Endothelial cell of umbilical vein (primary cell): Measurements from ENCODE around the gene DRC1. TPM values are rescaled to one million over a fixed set of nuclear protein-coding genes. Genes with fewer than 3 reads are reported as not detected.

Experiments
- BruUV-seq: library from RNA; stranded (reverse); fragments of 400-500 nt; replicated peaks from 2 replicates; lab custom pipeline; 2021; lab: Mats Ljungman, UMichigan
- CTCF ChIA-PET: fragments of 300-600, 350-600 bp; sonication (Branson Sonifier 250); formaldehyde crosslinking; loops from one replicate; lab custom pipeline; 2021; ENCODE audit warnings: antibody characterized with exemption, inconsistent platforms; lab: Charles Lee
- POLR2A ChIA-PET: fragments of 300-600, 350-600 bp; sonication (Branson Sonifier 250); formaldehyde crosslinking; loops from one replicate; lab custom pipeline; 2021; ENCODE audit warnings: antibody characterized with exemption, inconsistent platforms; lab: Charles Lee
- DNase-seq: peaks from one replicate; pipeline ENCODE4 v3.0.0-alpha.2; 2011; ENCODE audit warnings: low read depth, low spot score
- FAIRE-seq: peaks from 2 replicates; lab custom pipeline; 2011; peaks lifted over from hg19 to GRCh38; lab: Jason Lieb, UNC
- H2AFZ ChIP-seq: 2 replicates; pipeline ENCODE4 v1.6.0; 2012; ENCODE audit warnings: low read depth, low read length, control low read depth, inconsistent platforms
- H3K27ac ChIP-seq: 2 replicates; pipeline ENCODE4 v1.5.1; 2011; ENCODE audit warnings: low read depth, mild to moderate bottlenecking, control low read depth, low read length, moderate library complexity; ENCODE audit not compliant: insufficient read depth
- H3K27me3 ChIP-seq, 2 experiments: 2 replicates each; pipeline versions ENCODE4 v1.6.0 to v1.6.1; 2011; ENCODE audit warnings: low read length in 2 of 2, mixed read lengths in 1 of 2; ENCODE audit not compliant: control insufficient read depth in 2 of 2, insufficient read depth in 2 of 2
- H3K36me3 ChIP-seq, 2 experiments: 2 replicates in 1 of 2; 3 replicates in 1 of 2; pipeline ENCODE4 v1.5.1; 2011; ENCODE audit warnings: low read length in 2 of 2, mild to moderate bottlenecking in 1 of 2, moderate library complexity in 1 of 2; ENCODE audit not compliant: control insufficient read depth in 2 of 2, insufficient read depth in 2 of 2; ENCODE audit errors: extremely low read depth in 1 of 2
- H3K4me1 ChIP-seq: 3 replicates; pipeline ENCODE4 v1.5.1; 2011; ENCODE audit warnings: mild to moderate bottlenecking, low read length; ENCODE audit not compliant: control insufficient read depth, insufficient read depth; ENCODE audit errors: extremely low read depth
- H3K4me2 ChIP-seq: 2 replicates; pipeline ENCODE4 v1.6.1; 2011; ENCODE audit warnings: low read length, control low read depth, mixed read lengths; ENCODE audit not compliant: insufficient read depth
- H3K4me3 ChIP-seq, 3 experiments: fragments of 200-600 bp in 1 of 3; sonication (generic), shearing (Covaris generic) in 1 of 3; replicated peaks in 1 of 3; 2 replicates each; pipeline ENCODE4 v1.5.1; 2011 to 2016; ENCODE audit warnings: control low read depth in 3 of 3, low read length in 3 of 3, mild to moderate bottlenecking in 2 of 3, inconsistent platforms in 1 of 3, low read depth in 1 of 3, moderate library complexity in 1 of 3; ENCODE audit not compliant: insufficient read depth in 1 of 3
- H3K79me2 ChIP-seq: 2 replicates; pipeline ENCODE4 v1.6.0; 2012; ENCODE audit warnings: low read length, inconsistent platforms; ENCODE audit not compliant: control insufficient read depth, insufficient read depth
- H3K9ac ChIP-seq: replicated peaks from 2 replicates; pipeline ENCODE3; 2011; ENCODE audit warnings: low read length, control low read depth; ENCODE audit not compliant: insufficient read depth; ENCODE audit errors: extremely low read depth
- H3K9me1 ChIP-seq: replicated peaks from 3 replicates; pipeline ENCODE4 v1.6.0; 2011; ENCODE audit warnings: mild to moderate bottlenecking, low read length; ENCODE audit not compliant: control insufficient read depth, insufficient read depth; ENCODE audit errors: extremely low read depth
- H3K9me3 ChIP-seq: replicated peaks from 2 replicates; pipeline ENCODE4 v1.5.1; 2012; ENCODE audit warnings: low read length, inconsistent platforms; ENCODE audit not compliant: control insufficient read depth, insufficient read depth
- H4K20me1 ChIP-seq: replicated peaks from 2 replicates; pipeline ENCODE3; 2011; ENCODE audit warnings: mild to moderate bottlenecking, low read length; ENCODE audit not compliant: control insufficient read depth, insufficient read depth; ENCODE audit errors: extremely low read depth
- CTCF ChIP-seq, 2 donors: IDR thresholded peaks; 1 replicate in 1 of 2; 2 replicates in 1 of 2; pipeline ENCODE4 v1.5.1; 2011; ENCODE audit warnings: low read length in 2 of 2, mild to moderate bottlenecking in 2 of 2, moderate library complexity in 2 of 2, control low read depth in 1 of 2, inconsistent platforms in 1 of 2, low read depth in 1 of 2; ENCODE audit not compliant: insufficient read depth in 1 of 2; ENCODE audit errors: extremely low read depth in 1 of 2
- EZH2 ChIP-seq: IDR thresholded peaks from 2 replicates; pipeline ENCODE4 v1.6.1; 2012; ENCODE audit warnings: borderline replicate concordance, low read depth, mild to moderate bottlenecking, moderate library complexity, low read length, inconsistent platforms; ENCODE audit not compliant: severe bottlenecking
- FOS ChIP-seq: IDR thresholded peaks from 2 replicates; pipeline ENCODE4 v1.6.1; 2011; ENCODE audit warnings: mild to moderate bottlenecking, low read length, moderate library complexity, borderline replicate concordance; ENCODE audit not compliant: insufficient read depth
- GATA2 ChIP-seq: IDR thresholded peaks from 2 replicates; pipeline ENCODE4 v1.7.0; 2011; ENCODE audit warnings: low read depth, mild to moderate bottlenecking, moderate library complexity, mixed read lengths, low read length; ENCODE audit not compliant: insufficient read length, insufficient read depth
- JUN ChIP-seq: IDR thresholded peaks from 2 replicates; pipeline ENCODE4 v1.6.1; 2011; ENCODE audit warnings: borderline replicate concordance, low read depth; ENCODE audit not compliant: insufficient read length, insufficient read depth
- MAX ChIP-seq: IDR thresholded peaks from 2 replicates; pipeline ENCODE4 v1.6.1; 2011; ENCODE audit not compliant: insufficient read depth, insufficient read length
- MYC ChIP-seq: IDR thresholded peaks from one replicate; pipeline ENCODE4 v1.6.1; 2011; ENCODE audit warnings: mild to moderate bottlenecking, low read depth, low read length
- POLR2A ChIP-seq: IDR thresholded peaks from 2 replicates; pipeline ENCODE4 v1.6.1; 2012; ENCODE audit warnings: low read depth, mild to moderate bottlenecking, control low read depth, low read length
- POLR2AphosphoS5 ChIP-seq: IDR thresholded peaks from 2 replicates; pipeline ENCODE4 v1.6.1; 2012; ENCODE audit warnings: low read depth, mild to moderate bottlenecking, control low read depth, low read length, moderate library complexity; ENCODE audit not compliant: insufficient read depth
- dilution Hi-C: fragments of 300-500 bp; cut with MboI; formaldehyde crosslinking; loops from one replicate; pipeline ENCODE4 v1.15.0; 2019; ENCODE audit warnings: low sequenced_read_pairs; ENCODE audit not compliant: extremely low pct_ligation_motif_present
- intact Hi-C: fragments of 100-400 bp; cut with micrococcal nuclease; formaldehyde crosslinking; loops from one replicate; pipeline ENCODE4 v1.10.0; 2022
- polyA plus RNA-seq, 4 experiments: library from polyadenylated mRNA; depleted of rRNA in 3 of 4; stranded (reverse) in 3 of 4; unstranded in 1 of 4; fragments of >200 nt; gene quantifications; 2 replicates each; pipeline versions ENCODE4 v1.2.1 to v1.2.3, GENCODE V29; 2011 to 2012; ENCODE audit warnings: missing spikeins in 1 of 4
- total RNA-seq: library from RNA; stranded (reverse); gene quantifications from 2 replicates; pipeline ENCODE4 v1.2.3, GENCODE V29; 2021

The DRC1 gene
- total and polyA plus RNA-seq, 2 donors (not counting 3 experiments of a cell fraction or from before 2014, with no cell fraction given) = 0.44 TPM; not detected in 1

GRCh38 chr2:26400723-26401122 is 997 bp upstream of the DRC1 start:
- dilution Hi-C loops (no loop called here), intact Hi-C loops (no loop called here)
- no peak for TF ChIP-seq JUN
- TF ChIP-seq MAX = no peak
- no peak for TF ChIP-seq POLR2A
- no peak for TF ChIP-seq GATA2
- TF ChIP-seq CTCF (IDR thresholded peaks at IDR 0.05; ENCODE audit: extremely low read depth in 1 of 2, insufficient read depth in 1 of 2, low read depth in 1 of 2, low read length in 2 of 2) = no peak
- no peak for TF ChIP-seq POLR2AphosphoS5
- no peak for TF ChIP-seq MYC
- TF ChIP-seq EZH2 = no peak
- no peak for TF ChIP-seq FOS
- Histone ChIP-seq H3K36me3 (no peaks in the 10 kb centered on the region), H3K27me3 (no peaks in the 10 kb centered on the region), H3K9ac (no peak overlapping the region), H3K4me2 (no peak overlapping the region), H2AFZ (no peak overlapping the region), H3K79me2 (no peaks in the 10 kb centered on the region), H3K4me3 (no peak overlapping the region), H3K4me1 (peaks cover 2% of the 10 kb centered on the region), H3K9me3 (no peaks in the 10 kb centered on the region), H4K20me1 (no peaks in the 10 kb centered on the region), H3K27ac (no peak overlapping the region), H3K9me1 (no peaks in the 10 kb centered on the region)
- no peak for FAIRE-seq
- BruUV-seq = no TSS peak
- DNase-seq = no peak
- POLR2A ChIA-PET = interaction anchor here (0.6 kb wide), 1 partner anchor 213 kb away, joined by 3 read pairs; no protein-coding TSS in a partner anchor
- CTCF ChIA-PET = no interaction called here
